T-helper 2 cell (primary cell): ENCODE measurements around the gene TMEM200C.

Source experiments
- DNase-seq, 5 experiments: peaks; one replicate each; pipeline versions ENCODE4 v3.0.0 to v3.0.0-alpha.2; 2012 to 2022
- total RNA-seq, 2 donors: gene quantifications; one replicate each; lab custom pipeline; 2026; lab: John Stamatoyannopoulos, UW

TMEM200C gene
- total RNA-seq = 0 to 0.27 reads per million in 2 donors

DNA sequence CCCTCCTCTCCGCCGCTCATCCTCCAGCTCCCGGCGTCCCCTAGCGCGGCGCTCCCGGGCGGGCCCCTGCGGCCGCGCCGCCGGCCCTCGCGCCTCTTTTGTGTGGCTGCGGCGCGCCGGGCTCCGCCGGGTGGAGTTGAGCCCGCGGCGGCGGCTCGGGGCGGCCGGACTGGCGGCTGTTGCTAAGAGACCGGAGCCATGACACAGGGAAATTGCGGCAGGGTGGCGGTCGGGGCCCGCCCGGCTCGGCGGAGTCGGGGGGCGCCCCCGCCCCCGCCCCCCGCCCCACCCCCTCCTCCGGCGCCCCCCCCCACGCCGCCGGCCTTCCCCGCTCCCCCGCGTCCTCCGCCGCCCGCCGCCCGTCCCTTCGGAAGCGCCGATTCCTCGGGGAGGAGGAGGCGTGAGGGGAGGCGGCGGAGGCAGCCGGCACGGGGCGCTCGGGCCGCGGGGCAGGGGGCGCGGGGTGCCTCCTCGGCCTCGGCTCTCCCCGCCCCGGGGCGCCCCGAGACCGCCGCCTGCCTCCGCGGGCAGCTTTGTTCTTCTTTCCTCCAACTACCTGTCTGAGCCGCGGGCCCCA lies at the start of gene TMEM200C:
TSS of gene TMEM200C (minus strand) at position 224 of the 577 bp plus-strand sequence. CDS start 3,459 bp downstream, outside the sequence.
- no peak for DNase-seq

DNA sequence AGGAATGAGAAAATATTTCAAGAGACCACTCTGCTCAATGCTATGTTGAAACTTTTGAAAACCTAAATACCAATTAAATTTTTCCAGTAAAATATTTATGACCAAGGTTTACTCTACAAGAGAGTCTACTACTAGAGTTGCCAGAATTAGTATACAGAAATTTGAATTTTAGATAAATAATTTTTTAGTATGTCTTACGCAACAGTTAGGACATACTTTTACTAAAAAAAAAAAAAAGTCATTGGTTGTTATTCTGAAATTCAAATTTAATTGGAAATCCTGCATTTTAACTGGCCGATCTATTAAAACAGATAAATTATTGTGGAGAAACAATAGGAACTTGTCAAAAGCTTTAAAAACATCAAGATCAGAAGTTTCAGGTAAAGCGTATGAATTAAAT lies 49.1 kb upstream of the TMEM200C start:
- DNase-seq = no peak

DNA sequence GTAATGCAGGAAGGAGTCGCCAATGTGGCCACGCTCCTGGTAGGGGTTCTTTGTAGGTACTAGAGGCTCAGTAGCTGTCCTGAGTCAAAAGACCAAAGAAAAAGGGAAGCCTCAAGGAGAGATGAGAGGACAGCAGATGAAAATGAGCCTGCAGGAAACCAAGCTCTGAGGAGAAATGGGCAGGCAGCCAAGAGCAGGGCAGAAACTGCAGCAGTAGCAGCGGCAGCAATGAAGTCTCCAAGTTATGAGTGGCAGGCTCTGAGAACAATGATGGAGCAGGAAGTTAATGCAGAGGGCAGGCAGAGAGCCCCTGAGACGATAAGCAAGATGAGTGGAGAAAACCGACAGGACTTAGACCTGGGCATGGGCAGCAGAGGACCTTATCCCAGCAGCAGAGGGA lies 48.2 kb upstream of the TMEM200C start:
- peak in 1 of 5 experiments; percentile 8 for DNase-seq

DNA sequence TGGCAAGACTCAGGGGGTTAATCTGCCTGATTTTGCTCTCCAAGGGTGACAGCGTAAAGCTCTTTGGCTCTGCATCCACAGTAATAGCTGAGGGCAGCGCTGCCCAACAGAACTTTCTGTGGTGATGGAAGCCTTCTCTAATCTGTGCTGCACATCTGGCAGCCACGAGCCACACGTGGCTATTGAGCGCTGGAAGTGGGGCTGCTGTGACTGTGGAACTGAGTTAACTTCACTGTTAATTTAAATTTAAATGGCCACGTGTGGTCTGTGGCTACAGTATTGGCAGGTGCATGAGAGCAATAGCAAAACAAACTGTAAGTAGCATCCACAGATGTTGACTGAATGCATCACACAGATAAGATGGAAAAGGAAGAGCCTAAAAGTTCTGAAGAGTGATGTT lies 47.3 kb upstream of the TMEM200C start:
- peak in 1 of 5 experiments; percentile 18 for DNase-seq

DNA sequence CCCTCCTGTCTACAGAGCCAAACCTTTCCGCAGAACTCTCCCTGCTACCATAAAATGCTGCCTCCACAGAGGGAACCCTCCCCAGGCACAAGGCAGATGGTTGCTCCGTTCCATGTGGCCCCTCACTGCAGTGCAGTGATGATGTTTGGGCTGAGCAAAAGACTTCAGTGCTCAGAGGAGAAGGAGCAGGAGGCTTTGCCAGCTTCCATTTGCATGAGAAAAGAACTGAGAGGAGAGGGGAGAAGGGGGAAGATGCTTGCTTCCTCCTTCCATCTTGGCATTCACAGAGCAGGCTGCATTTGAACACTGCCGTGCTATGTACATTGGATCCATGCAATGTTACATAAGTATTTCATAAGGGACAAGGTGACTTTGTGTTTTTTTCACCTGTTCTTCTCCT lies 46.6 kb upstream of the TMEM200C start:
- DNase-seq = no peak

DNA sequence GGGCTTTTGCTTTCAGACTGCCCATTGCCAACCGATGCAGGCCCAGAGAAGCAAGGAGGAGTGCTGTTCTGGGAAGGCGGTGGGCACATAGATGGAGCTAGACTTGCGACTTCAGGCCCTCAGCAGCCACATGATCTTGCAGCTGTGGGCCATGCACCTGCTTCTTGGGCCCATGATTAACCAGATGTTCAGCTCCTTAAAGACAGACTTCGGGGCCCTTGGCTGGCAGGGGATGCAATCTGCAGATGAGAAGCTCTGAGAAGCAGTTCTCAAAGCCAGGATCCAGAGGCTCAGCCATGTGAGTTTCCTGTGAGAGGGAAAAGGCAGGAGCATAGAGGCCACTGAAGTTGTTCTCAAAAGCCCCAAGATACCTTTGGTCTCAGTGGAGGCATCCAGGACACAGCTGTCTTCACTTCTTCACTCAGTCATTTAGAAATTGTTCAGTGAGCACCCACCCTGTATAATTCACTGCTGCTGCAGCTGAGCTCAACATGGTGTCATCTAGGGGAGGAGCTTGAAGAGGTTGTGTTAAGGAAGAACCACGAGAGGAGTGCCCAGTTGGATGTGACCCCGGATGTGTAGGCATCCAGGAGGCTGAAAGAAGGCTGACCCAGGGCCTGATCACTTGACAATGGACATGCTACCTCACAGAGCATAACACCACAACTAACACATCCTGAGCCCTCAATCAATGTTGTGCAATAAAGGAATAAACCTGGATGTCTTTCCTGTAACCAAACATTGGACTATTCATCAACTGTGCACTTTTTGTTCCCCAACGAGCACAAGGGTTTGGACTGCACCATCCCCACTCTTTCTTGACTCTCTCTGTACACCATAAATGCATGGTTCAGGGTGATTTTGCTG lies 44.7 kb upstream of the TMEM200C start:
- no peak for DNase-seq

DNA sequence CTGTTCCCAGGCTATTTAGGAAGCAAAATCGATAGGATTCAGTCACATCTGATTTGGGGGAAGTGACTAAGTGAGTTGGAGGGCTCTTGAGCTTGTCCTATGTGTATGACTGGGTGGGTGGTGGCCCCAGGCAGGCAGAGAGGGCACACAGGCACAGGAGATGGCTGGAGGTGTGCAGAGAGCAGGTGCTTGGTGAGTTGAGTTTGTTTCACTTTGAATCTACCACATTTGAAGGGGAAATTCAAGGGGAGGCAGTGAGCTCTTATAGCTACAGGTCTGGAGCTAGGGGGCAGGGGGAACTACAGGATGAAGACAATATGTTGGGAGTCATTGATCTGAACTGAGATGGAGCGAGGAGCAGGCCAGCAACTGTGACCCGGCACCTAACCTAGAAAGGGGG lies 42.5 kb upstream of the TMEM200C start:
- no peak for DNase-seq

DNA sequence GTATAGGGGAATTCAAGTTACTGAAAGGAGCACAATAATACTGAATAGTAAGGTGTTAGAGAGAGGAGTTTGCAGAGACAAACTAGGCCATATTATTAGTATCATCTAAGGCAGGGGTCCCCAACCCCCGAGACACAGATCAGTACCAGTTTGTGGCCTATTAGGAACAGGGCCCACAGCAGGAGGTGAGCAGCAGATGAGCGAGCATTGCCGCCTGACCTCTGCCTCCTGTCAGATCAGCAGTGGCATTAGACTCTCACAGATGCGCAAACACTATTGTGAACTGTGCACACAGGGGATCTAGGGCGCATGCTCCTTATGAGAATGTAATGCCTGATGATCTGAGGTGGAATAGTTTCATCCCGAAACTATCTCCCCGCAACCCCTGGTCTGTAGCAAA lies 41.8 kb upstream of the TMEM200C start:
- DNase-seq = no peak

DNA sequence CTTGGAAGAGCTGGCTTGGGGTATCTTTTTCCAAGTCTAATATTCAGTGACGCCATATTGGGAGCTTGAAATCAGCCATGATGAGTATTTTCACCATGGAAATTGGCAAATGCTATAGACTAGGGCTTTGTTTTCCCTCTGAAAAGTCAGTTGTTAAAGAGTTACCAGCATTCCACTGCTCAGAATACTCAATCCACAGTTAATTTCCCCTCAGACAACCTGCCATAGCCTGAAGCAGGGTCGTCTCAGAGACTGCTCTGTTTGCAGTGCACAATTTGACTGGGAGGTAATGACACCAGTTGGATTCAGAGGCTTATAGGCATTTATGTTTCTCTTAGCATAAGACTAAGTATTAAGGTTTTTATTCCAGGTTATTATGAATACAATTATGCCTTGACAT lies 35.5 kb upstream of the TMEM200C start:
- DNase-seq = no peak

DNA sequence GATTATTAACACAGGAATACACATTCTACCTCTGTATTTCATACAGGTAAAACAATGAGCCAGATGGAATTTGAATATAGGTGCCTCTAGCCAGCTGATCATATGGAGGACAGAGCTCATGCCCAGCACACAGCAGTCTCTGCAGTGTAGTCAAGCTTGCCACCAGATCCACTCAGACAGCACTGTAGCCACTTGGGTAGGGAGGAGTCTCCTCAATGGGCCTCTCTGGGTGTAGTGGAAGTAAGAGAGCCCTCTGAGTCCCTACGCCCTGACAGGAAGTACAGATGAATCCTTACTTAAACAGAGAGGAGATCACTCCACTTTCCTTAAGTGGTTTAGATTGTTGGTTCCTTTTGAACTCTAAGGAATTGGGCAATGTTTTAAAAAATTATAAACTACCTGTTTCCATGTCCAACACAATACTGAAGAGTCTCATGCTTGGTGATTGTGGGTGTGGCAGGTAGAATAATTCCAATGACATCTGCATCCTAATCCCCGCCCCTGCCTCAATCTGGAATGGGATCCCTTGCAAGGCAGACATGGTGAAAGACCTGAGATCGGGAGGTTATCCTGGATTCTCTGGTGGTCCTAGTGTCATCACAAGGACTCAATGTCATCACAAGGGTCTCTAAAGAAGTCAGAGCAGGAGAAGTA lies 23.0 kb upstream of the TMEM200C start:
- DNase-seq = no peak

DNA sequence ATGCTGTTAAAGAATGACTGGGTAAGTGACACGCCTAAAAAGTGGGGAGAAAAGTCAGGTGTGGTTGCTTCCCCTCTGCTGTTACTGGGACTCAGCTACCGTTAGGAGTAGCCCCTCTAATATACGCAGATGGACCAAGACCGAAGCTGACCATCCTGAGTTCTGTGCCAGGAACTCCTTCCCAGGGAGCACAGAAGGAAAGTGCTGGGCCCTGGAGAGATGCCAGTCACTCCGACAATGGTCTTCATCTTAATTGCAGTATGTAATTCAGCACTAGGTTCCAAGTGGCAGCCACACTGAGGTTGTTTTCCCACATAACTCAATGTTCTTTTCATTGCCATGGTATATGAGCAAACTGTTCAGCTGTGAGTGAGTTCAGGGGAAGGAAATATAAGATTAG lies 19.6 kb upstream of the TMEM200C start:
- no peak for DNase-seq

DNA sequence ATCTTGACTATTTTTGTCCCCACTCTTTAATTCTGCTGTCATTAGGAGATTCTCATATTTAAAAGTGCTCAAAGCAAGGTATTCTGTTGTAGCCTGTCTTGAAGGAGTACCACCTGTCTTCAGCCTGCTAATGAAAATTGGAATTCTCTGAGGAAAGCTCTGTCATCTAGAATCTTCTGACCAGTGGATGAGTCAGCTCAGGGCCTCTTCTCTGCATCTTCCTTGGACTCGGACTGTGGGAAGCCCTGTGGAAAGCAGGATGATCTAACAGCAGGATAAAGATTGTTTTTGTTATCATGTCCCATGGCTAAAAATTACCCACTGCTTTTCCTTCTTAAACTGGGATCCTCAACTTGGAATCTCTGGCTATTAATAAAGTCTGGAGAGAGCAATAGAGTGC lies 18.7 kb upstream of the TMEM200C start:
- DNase-seq = no peak

DNA sequence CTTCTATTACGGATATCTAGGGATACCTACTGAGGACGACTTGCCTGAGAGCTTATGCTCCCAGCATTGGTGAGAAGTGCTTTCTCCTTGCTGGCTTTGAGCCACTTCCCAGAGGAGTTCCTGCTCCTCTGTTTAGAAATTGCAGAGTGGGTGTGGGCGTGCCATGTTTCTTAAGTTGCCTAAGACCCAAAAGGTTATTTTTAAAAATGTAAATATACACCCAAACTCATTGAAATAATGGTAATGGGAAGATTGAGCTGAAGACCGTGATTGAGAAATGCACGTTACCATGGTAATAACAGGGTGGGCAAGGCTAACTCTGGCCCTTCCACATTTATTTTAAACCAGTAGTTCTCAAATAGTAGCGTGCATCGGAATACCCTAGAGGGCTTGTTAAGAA lies 17.2 kb upstream of the TMEM200C start:
- DNase-seq = no peak

DNA sequence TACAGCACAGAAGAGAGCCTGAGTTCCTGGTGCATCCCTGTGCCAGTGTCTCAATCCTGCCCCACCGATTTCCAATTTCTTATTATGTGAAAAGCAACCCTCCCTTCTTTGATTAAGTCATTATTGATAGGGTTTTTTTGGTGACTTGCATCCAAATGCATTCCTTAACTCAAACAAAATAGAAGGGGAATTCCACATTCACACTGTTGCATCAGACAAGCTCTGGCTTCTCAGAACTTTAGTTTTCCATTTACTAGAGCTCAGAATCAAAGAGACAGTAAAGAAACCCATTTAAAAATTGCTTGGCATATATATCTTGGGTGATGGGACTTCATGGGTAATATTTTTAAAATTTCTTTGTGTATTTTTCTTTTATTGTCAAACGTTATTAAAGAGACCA lies 13.8 kb upstream of the TMEM200C start:
- DNase-seq = no peak

DNA sequence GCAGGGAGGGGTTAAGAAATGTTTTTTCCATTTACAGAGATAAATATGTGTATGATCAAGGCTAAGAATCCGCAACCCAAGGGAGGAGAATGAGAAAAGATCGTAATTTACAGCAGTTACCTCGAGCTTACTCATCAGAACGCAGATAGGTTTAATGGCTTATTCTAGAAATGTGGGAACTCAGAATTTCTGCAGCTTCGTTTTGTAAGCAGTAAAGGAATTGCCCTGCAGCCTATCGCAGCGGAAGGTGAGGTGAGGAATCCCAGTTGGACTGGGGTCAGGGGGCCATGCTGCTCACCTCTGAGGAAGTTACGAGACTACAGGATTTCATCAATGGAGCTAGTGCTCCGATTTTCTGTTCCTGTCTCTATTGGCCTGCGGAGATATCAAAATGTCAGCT lies 8.1 kb upstream of the TMEM200C start:
- no peak for DNase-seq

DNA sequence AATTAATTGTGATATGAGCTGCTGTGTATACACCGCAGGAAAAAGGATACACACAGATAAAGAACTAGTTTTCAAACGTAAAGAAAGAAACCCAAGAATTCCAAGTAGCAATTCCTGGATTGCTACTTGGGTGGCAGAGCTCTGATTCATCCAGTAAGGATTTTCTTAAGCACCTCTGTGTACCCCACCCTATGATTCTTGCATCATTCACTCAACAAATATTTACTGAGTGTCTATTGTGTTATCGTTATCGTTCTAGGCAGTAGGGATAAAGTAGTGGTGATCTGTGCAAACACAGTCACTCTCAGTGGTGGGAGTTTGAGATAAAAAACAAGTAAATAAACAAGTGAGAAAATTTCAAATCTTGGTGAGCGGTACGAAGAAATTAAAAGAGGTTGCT lies 4.9 kb upstream of the TMEM200C start:
- DNase-seq = no peak

DNA sequence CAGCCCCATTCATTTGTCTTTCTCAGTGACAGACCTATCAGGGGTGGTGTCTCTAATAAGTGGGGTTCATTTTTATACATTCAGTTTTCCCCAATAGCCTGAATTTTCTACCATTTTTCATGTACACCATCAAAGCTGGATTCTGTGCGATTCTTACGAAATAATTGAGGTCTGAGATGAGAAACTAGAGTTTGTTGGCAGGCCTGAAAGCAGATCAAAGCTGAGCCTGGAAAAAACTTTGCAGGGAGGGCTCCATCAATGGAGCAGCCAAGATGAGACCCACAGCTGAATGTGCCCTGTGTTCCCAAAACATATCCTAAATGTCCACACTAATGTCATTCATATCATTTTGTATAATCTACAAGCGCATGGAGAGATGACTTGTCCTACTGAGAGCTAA lies 4.5 kb upstream of the TMEM200C start:
- no peak for DNase-seq

DNA sequence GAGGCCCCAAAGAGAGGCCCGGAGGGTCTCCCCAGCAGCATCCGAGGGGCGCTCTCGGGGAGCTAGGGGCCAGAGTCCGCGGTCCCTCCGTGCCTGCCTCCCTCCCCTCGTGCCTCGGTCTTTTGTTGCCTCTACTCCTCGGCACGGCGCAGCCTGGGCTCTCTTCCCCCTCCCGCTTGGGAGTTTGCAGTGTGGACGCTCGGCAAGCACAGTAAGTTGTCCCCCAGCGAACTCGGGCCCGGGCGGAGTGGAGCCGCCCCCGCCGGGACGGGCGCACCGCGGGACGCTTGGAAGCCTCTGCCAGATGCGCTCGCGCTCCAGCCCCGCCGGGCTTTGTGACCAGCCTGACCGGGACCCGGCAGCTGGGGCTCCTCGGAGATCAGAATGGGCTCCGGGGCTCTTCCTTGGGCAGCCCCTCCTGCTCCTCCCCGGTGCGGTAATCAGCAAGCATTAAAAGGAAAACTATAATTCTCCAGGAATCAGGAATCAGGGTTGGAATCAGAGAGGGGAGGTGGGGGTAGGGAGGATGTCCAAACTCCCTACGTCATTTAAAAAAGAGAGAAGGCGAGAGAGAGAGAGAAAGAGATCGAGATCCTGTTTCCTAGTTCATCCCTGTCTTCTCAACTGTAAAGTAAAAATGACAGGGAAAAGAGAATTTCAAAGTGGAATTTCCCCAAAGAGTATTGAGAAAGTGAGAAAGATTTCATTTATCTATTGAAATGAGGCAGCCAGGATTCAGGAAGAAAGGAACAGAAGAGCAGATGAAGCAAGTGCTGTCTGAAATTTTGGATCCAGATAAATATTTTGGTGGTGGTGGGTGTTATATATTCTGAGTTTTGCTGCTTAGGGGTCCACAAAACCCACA lies 786 bp upstream of the TMEM200C start:
- no peak for DNase-seq

DNA sequence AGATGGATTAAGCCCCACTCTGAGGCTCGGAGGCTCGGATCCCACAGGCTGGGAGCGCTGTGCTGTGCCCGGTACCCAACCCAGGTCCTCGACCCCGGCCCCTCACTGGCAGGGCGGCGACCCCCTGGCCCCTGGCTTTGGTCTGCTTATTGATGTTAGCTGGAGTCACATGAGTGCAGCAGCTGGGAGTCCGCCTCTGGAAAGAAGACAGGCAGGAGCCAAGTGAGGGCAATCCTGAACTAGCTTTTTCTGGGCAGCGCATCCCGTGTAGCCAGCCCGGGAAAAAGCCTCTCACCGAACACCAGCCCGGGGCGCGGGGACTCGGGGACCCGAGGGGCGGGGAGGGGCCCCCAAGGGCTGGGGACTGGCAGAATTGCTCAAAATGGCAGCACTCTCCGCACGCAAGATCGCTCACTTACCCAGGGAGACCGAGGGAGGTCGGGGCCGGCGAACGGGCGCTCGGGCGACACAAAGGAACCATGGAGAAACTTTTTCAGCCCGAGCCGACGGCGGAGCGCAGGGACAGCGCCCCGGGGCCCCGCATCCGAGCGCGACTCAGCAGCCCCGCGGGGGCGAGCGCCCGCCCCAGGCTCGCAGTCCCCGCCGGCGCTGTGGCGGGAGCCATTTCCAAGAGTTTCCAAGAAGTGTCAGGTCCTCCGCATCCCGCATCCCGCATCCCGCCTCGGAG lies 567 bp downstream of the TMEM200C start:
- DNase-seq = peak in 1 of 5 experiments; percentile 13

DNA sequence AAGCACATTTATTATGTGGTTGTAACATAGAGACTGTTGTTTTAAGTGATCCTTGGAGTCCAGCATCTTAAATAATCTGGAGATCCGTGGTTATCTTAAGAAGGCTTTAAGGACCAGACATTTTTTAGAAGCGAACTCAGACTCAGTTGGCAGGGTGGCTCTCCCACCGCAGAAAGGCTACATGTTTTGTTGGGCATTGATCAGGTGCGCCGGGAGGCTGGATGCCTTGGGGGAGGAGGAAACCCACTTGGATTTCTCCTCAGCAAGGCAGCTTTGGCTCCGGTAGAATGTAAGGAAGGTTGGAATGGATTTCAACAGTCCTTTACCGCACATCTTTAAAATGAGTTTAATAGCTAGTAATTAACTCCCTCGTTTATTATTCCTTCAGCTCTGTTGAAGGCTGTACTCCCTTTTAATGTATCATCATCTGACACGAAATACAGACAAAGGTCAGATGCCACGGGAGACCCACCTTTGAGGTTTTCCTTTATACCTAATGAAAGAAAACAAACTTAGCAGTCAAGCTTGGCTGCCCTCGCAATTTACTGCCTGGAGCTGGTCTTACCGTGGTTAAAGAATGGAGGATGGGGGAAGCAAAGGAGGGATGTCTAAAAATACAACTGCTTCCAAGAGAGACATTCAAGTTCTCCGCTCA lies 1.2 kb downstream of the TMEM200C start:
- DNase-seq = no peak

DNA sequence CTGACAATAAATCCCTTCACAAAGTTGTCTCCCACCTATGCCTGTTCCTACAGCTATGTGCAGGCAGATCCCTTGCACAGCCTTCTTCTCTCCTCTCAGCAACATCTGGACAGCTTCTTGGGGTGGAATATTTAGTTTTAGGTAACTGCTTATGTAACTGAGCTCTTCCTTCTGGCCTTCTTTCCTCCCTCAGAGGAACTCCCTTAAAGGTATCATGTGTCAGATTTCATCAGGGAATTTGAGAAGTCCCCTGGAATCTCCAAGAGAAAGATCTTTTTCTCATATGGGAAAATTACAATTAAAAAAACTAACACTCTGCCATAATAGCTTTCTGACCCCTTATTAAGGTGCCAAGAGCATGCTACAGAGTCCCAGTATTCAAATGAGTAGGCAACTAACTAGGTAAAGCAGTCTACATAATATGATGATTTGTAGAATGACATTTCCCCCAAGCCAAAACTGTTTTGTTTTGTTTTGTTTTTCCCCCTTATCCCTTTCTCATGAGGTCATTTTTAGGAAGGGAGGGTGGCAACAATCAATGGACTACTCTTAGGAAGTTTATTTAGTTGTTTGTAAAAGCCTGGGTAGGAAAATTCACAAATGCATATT lies 2.4 kb downstream of the TMEM200C start:
- no peak for DNase-seq
